GM12873 (cell line): Measurements from ENCODE around the gene TOX2.
A peak's percentile ranks its signal among the peaks of the same experiment; 100 is the strongest.

Experiments used
- TF ChIP-seq, protein P1 (sequence below): IDR thresholded peaks from 2 replicates; pipeline ENCODE4 v1.5.1; 2012; ENCODE audit warnings: low read depth, mild to moderate bottlenecking, moderate library complexity, low read length, control low read depth; ENCODE audit not compliant: insufficient read depth; ENCODE audit errors: missing control alignments

The TOX2 gene

DNA sequence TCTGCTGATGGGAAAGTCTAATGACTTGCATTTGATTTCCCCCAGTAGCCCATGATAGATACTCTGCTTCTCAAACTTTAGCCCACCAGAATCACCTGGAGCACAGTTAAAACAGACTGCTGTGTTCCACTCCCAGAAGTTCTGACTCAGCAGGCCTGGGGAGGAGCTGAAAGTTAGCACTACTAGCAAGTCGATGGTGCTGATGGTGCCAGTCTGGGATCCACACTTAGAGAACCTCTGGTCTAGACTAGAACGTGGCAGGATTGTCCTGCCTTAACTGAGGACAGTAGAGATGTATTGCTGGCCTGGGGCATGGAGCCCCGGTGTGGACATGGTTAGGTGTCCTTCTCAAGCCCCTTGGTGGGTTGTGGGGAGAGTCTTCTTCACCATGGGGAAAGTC lies 8.7 kb downstream of the TOX2 start:
- TF ChIP-seq, protein P1, sequence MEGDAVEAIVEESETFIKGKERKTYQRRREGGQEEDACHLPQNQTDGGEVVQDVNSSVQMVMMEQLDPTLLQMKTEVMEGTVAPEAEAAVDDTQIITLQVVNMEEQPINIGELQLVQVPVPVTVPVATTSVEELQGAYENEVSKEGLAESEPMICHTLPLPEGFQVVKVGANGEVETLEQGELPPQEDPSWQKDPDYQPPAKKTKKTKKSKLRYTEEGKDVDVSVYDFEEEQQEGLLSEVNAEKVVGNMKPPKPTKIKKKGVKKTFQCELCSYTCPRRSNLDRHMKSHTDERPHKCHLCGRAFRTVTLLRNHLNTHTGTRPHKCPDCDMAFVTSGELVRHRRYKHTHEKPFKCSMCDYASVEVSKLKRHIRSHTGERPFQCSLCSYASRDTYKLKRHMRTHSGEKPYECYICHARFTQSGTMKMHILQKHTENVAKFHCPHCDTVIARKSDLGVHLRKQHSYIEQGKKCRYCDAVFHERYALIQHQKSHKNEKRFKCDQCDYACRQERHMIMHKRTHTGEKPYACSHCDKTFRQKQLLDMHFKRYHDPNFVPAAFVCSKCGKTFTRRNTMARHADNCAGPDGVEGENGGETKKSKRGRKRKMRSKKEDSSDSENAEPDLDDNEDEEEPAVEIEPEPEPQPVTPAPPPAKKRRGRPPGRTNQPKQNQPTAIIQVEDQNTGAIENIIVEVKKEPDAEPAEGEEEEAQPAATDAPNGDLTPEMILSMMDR = no peak

DNA sequence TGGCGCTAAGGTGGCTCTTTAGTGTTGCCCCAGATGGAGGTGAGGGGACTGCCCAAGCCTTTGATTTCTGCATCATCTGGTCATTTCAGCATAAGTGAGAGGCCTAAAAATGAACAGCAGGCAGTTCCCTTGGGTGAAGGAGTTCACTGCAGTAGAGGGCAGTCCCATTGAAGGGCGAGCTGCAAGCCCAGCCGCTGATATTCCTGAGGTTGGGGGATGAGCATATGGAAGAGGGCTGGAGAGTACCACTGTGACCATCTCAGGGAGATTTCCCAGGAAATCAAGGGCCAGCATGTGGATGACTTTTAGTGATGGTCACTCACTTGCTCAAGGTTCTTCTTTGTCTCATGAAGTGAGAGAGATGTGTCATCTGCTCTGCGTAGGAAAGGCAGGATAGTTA lies 9.3 kb downstream of the TOX2 start:
- TF ChIP-seq, protein P1 = no peak

DNA sequence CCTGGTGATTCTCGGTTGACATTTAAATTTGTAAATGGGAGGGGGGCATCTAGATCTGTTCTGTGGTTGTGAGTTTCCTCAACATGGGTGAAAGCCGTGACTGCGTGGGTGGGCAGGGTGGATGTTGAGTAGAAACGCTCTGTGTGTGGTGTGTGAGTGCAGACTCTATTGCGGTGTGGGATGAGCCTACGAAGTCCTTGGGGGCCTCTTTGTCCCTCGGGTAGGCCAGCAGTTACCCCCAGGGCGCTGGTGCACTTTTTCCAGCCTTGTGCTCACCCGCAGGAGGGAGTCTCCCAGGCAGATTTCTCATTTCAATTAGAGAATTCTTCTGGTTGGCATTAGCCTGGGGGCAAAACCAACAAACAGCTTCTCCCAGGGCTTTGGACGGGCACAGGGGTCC lies 10.6 kb downstream of the TOX2 start:
- TF ChIP-seq, protein P1 = no peak

DNA sequence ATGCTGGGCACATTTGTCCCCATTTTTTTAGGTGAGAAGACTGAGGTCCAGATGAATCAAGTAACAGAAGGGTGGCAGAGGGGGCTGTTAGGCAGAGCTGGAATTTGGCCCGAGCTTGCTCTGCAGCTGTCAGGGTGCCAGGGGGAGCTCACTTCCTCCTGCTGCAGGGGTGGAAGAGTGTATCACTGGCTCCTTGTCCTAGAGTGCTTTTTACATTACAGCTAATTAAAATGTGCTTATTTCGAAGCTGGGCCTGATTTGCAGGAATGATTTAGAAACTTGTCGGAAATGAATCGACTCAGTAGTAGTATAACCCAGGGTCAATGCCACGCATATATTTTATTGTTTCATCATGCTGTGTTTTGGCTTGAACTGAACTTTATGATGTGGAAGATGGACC lies 11.1 kb downstream of the TOX2 start:
- TF ChIP-seq, protein P1 = peak; percentile 25

DNA sequence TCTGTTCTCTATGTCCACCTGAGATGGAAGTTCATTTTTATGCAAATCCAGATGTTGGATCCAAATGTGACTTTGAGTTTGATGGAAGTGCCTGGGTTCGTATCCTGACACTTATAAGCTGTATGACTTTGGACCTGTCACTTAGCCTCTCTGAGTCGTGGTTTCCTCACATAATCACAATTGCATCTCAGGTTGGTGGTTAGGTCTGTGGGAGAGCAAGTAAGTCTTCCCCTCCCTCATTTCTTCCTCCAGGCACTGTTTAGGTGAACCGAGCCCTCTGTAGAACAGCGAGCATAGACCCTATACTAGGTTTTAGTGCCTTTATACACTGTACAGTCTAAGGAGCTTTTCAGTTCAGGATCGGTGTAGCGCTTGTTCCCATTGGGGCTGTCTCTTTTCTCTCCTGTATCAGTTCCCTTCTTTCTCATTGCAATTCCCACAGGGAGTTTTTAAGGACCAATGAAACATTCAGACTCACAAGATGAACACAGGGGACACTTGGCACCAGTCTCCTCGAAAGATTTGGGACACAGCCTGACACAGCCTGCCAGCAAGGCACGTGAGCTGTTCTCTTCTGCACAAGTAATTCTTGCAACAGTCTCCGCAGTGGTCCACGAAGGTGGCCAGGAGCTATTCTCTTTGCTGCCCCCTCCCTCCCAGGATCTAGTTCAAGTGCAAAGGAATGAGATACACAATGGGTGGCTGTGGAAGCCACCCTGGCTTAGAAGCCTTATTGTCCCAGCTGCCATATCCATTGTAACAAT lies 11.8 kb downstream of the TOX2 start:
- TF ChIP-seq, protein P1 = no peak

DNA sequence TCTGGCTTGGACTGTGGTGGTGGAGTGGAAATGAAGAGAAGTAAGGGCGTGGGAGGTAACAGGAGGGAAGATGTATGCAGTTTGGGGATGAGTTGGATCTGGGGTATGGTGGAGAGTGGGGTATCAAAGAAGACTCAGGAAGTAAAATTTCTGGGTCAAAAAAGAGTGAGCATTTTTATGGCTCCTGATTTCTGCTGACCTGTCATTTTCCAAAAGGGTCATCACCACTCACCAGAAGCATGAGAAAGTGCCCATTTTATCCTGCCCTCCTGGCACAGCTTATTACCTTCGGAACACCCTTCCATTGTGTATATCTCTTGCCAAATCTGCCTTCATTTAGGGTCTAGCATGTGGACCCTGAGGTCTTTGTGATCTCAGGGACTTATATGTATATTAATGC lies 17.3 kb downstream of the TOX2 start:
- TF ChIP-seq, protein P1 = no peak

DNA sequence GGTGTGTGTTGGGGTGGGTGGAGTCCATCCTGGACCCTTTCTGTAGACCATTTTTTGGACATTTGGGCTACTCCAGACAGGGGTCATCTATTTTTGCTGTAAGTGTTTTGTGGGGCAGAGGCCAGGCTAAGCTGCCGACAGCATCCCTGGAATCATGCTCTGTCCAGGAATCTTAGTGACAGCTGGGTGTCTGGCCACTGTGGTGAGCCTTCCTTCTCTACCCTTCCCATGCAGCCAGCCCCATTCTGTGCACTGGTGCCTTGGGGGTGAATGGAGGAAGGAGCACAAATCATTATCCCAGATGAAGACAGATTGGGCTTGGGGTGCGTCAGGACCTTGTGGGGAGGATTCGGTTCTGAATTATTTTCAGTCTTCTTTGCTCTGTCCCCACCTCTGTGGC lies 20.2 kb downstream of the TOX2 start:
- TF ChIP-seq, protein P1 = no peak
